Muscle of arm (tissue), 12 donors: Measurements from ENCODE around the gene RAD54L. TPM values are rescaled to one million over a fixed set of nuclear protein-coding genes. Genes with fewer than 3 reads are reported as not detected.

Experiments used
- DNase-seq: peaks from one replicate; pipeline ENCODE4 v3.0.0-alpha.2; 2013
- polyA plus RNA-seq, 12 donors: library from polyadenylated mRNA; unstranded; fragments of 120-200 nt; gene quantifications; one replicate each; pipeline ENCODE4 v1.2.1, GENCODE V29; 2013; ENCODE audit not compliant: insufficient read length in 12 of 12

The RAD54L gene
- polyA plus RNA-seq, 12 donors, result 3.7 to 8.7 (median 6.5) TPM; not detected in 2

GRCh38 chr1:46284597-46285564, 37.3 kb downstream of the RAD54L start:
- no peak for DNase-seq

GRCh38 chr1:46285730-46286477, 38.3 kb downstream of the RAD54L start:
- peak; percentile 36 for DNase-seq

GRCh38 chr1:46288485-46289133, 41.0 kb downstream of the RAD54L start:
- no peak for DNase-seq

- no peak for DNase-seq
Measured at GRCh38 chr1:46289134-46289494, 41.6 kb downstream of the RAD54L start.

- DNase-seq, result no peak
Measured at GRCh38 chr1:46289976-46290375, 42.4 kb downstream of the RAD54L start.

GRCh38 chr1:46295306-46295705, 47.7 kb downstream of the RAD54L start:
- no peak for DNase-seq

- no peak for DNase-seq
Measured at GRCh38 chr1:46298387-46298786, 50.8 kb downstream of the RAD54L start.

GRCh38 chr1:46300673-46301405, 53.3 kb downstream of the RAD54L start:
- DNase-seq, result peak; percentile 60

GRCh38 chr1:46301406-46301807, 53.8 kb downstream of the RAD54L start:
- no peak for DNase-seq

GRCh38 chr1:46301808-46302640, 54.5 kb downstream of the RAD54L start:
- DNase-seq, result peak; percentile 69

GRCh38 chr1:46302641-46303037, 55.1 kb downstream of the RAD54L start:
- peak; percentile 66 for DNase-seq

GRCh38 chr1:46303038-46303871, 55.7 kb downstream of the RAD54L start, which contains the start of the genes LRRC41 and UQCRH:
LRRC41 (minus strand) TSS chr1:46303616; CDS start chr1:46303322, 294 bp downstream.
UQCRH (plus strand) TSS chr1:46303698; CDS start chr1:46303767, 69 bp downstream.
- DNase-seq, result peak; percentile 96

GRCh38 chr1:46303872-46304326, 56.3 kb downstream of the RAD54L start:
- no peak for DNase-seq

GRCh38 chr1:46306159-46306530, 58.6 kb downstream of the RAD54L start:
- no peak for DNase-seq

GRCh38 chr1:46309401-46310159, 62.0 kb downstream of the RAD54L start:
- DNase-seq, result no peak

- no peak for DNase-seq
Measured at GRCh38 chr1:46310321-46310720, 62.8 kb downstream of the RAD54L start.

GRCh38 chr1:46315669-46316403, 68.3 kb downstream of the RAD54L start:
- DNase-seq, result no peak

GRCh38 chr1:46317323-46317722, 69.8 kb downstream of the RAD54L start:
- DNase-seq, result no peak
